ENCODE results near the gene GALNTL6. TPM values are rescaled to one million over a fixed set of nuclear protein-coding genes. Genes with fewer than 3 reads are reported as not detected.
"Not testable (repeated sequence)": the region's sequence is repeated elsewhere in the genome, so short reads cannot be mapped to it uniquely, and the experiment has no call there.

GALNTL6 gene
- total and polyA plus RNA-seq, 2 of the 4 experiments (the other 2 are of a cell fraction), result under 0.01 TPM; not detected in 1

DNA sequence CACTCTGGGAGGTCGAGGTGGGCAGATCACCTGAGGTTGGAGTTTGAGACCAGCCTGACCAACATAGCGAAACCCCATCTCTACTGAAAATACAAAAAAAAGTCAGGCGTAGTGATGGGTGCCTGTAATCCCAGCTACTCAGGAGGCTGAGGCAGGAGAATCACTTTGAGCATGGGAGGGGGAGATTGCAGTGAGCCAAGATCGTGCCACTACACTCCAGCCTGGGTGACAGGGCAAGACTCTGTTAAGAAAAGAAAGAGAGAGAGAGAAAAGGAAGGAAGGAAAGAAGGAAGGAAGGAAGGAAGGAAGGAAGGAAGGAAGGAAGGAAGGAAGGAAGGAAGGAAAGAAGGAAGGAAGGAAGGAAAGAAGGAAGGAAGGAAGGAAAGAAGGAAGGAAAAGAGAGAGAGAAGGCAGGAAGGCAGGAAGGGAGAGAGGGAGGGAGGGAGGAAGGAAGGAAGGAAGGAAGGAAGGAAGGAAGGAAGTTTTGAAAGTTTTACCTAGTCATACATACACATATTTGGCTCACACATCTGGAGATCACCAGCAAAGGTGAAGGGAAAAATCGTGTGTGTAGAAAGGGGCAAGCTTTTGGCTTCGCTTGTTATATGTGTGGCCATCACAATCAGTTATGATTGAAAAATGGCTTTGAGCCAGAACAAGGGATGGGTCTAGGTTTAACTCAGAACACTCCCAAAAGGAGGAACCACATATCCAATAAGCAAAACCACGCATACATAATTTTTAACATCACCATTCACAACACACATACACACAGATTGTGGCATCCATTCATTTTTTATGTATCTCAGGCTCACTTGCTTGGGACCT lies 1208.8 kb downstream of the GALNTL6 start:
- H2AFZ ChIP-seq (replicated peaks; ENCODE audit: low read length, poor library complexity); H3K79me1 ChIP-seq (ENCODE audit: low read depth in 1 of 2, low read length in 2 of 2); H3K4me1 ChIP-seq (ENCODE audit: control insufficient read depth, insufficient read depth, low read length); H3K56ac ChIP-seq (ENCODE audit: extremely low read depth, insufficient read depth, low read length); H4K91ac ChIP-seq (ENCODE audit: insufficient read depth, low read depth, low read length); H3K9me3 ChIP-seq (ENCODE audit: control insufficient read depth, insufficient read depth, low read length); DNase-seq; BruUV-seq (replicated peaks); H3K23ac ChIP-seq (ENCODE audit: low read depth, low read length); H3K36me3 ChIP-seq (ENCODE audit: control insufficient read depth, insufficient read depth, low read length); H3K4me3 ChIP-seq (ENCODE audit: insufficient read depth, low read depth, low read length); H2BK120ac ChIP-seq (ENCODE audit: low read depth, low read length); H3K14ac ChIP-seq (replicated peaks; ENCODE audit: low read depth, low read length); H3K9ac ChIP-seq (ENCODE audit: low read depth, low read length); H2AK5ac ChIP-seq (ENCODE audit: low read depth, low read length); H2BK5ac ChIP-seq (ENCODE audit: low read depth, low read length, poor library complexity, severe bottlenecking); H4K8ac ChIP-seq (ENCODE audit: low read depth in 2 of 2, low read length in 2 of 2); H3K18ac ChIP-seq (ENCODE audit: low read depth, low read length); H4K5ac ChIP-seq (ENCODE audit: low read depth, low read length); H2AK9ac ChIP-seq (replicated peaks; ENCODE audit: low read depth, low read length, poor library complexity); ATAC-seq (ENCODE audit: low read depth); H2BK15ac ChIP-seq (ENCODE audit: low read depth, low read length); H2BK20ac ChIP-seq (ENCODE audit: low read depth, low read length); H3K9me1 ChIP-seq (ENCODE audit: insufficient read depth, low read length); H3K4me2 ChIP-seq (ENCODE audit: low read depth, low read length); intact Hi-C loops (cut with micrococcal nuclease); POLR2A ChIA-PET (ENCODE audit: unreplicated experiment); H3K4ac ChIP-seq (ENCODE audit: low read depth, low read length); H4K20me1 ChIP-seq (ENCODE audit: insufficient read depth, low read length); H3K27ac ChIP-seq (ENCODE audit: insufficient read depth, low read length): not testable (repeated sequence)
- in situ Hi-C loops (cut with MboI; ENCODE audit: low sequenced_read_pairs), result loop anchor here (5.0 kb wide), 1 partner anchor 235 kb away; no protein-coding TSS in a partner anchor
- 80% methylated on average over 1 of the region's 7 CpGs; no CpG with 5 or more reads in 1 of the 2 experiments for WGBS, 2 experiments (ENCODE audit: extremely low coverage in 2 of 2, insufficient read length in 1 of 2)
- dilution Hi-C loops (cut with HindIII; ENCODE audit: low sequenced_read_pairs, unreplicated experiment), result loop anchor here (25.0 kb wide), 1 partner anchor 240 kb away; no protein-coding TSS in a partner anchor
- H3K27me3 ChIP-seq (ENCODE audit: control insufficient read depth, insufficient read depth, low read length), result peaks cover 22% of the 10 kb centered on the region
- CTCF ChIA-PET, result interaction anchor here (1.1 to 1.9 kb wide), 2 partner anchors 235 to 280 kb away, joined by 4 read pairs; no protein-coding TSS in a partner anchor
